ENCODE measurements around the gene PRSS53.

- TF ChIP-seq CTCF (IDR thresholded peaks at IDR 0.05 in 8 of 11, conservative IDR thresholded peaks at IDR 0.05 in 3 of 11) (no peak), POLR2A (IDR thresholded peaks at IDR 0.05) (no peak), POLR2AphosphoS5 (IDR thresholded peaks at IDR 0.05) (peak in 1 of 3 donors; percentile 32)
Measured at GRCh38 chr16:31133046-31133501, 44.3 kb upstream of the PRSS53 start.
